Thymus (tissue), 11 donors: Measurements from ENCODE around the gene GSTA3. TPM values are rescaled to one million over a fixed set of nuclear protein-coding genes. Genes with fewer than 3 reads are reported as not detected.
"Not testable (repeated sequence)": the region's sequence is repeated elsewhere in the genome, so short reads cannot be mapped to it uniquely, and the experiment has no call there.

Experiments
- DNase-seq, 9 donors: peaks; one replicate each; pipeline ENCODE4 v3.0.0-alpha.2; 2013; ENCODE audit warnings: low spot score in 9 of 9, low read depth in 6 of 9, missing footprints in 1 of 9
- H3K27ac ChIP-seq, 2 donors: one replicate each; pipeline ENCODE4 v1.5.1; 2013; ENCODE audit warnings: control low read depth in 1 of 2, low read depth in 1 of 2, low read length in 1 of 2, mild to moderate bottlenecking in 1 of 2, moderate library complexity in 1 of 2
- H3K27me3 ChIP-seq, 2 donors: one replicate each; pipeline ENCODE4 v1.5.1; 2013; ENCODE audit warnings: low read length in 1 of 2; ENCODE audit not compliant: control insufficient read depth in 2 of 2, insufficient read depth in 1 of 2
- H3K36me3 ChIP-seq, 2 donors: one replicate each; pipeline ENCODE4 v1.5.1; 2013; ENCODE audit warnings: low read length in 1 of 2, mild to moderate bottlenecking in 1 of 2, moderate library complexity in 1 of 2; ENCODE audit not compliant: control insufficient read depth in 2 of 2, insufficient read depth in 2 of 2
- H3K4me1 ChIP-seq, 2 donors: one replicate each; pipeline ENCODE4 v1.5.1; 2013; ENCODE audit warnings: low read length in 2 of 2; ENCODE audit not compliant: control insufficient read depth in 2 of 2, insufficient read depth in 2 of 2
- H3K4me3 ChIP-seq, 2 donors: one replicate each; pipeline ENCODE4 v1.5.1; 2013; ENCODE audit warnings: low read length in 2 of 2, control low read depth in 1 of 2, mild to moderate bottlenecking in 1 of 2
- H3K9me3 ChIP-seq, 2 donors: one replicate each; pipeline ENCODE4 v1.5.1; 2013; ENCODE audit warnings: low read length in 1 of 2, mild to moderate bottlenecking in 1 of 2; ENCODE audit not compliant: control insufficient read depth in 2 of 2, insufficient read depth in 1 of 2
- WGBS: extraction: QIAGEN DNeasy Blood & Tissue Kit; methylation state at CpG from one replicate; pipeline ENCODE4 v1.1.7; 2013; 5-methylcytosine and 5-hydroxymethylcytosine counted together
- polyA plus RNA-seq: library from polyadenylated mRNA; stranded (reverse); fragments of 200-250 nt; gene quantifications from one replicate; pipeline ENCODE4 v1.2.3, GENCODE V29; 2013
- total RNA-seq: library from RNA; stranded (reverse); fragments of 120-200 nt; gene quantifications from one replicate; pipeline ENCODE4 v1.2.4, GENCODE V29; 2013
- donor health status: healthy.

Gene GSTA3
- total and polyA plus RNA-seq, 2 donors = not detected

GRCh38 chr6:52876056-52876787 lies 33.3 kb downstream of the GSTA3 start:
- no peak overlapping the region for H3K4me3 ChIP-seq
- H3K27ac ChIP-seq = no peak overlapping the region
- H3K9me3 ChIP-seq = no peaks in the 10 kb centered on the region
- WGBS = 95% methylated on average over 7 of the region's 7 CpGs
- no peaks in the 10 kb centered on the region for H3K4me1 ChIP-seq
- no peaks in the 10 kb centered on the region for H3K27me3 ChIP-seq
- H3K36me3 ChIP-seq = no peaks in the 10 kb centered on the region
- DNase-seq = no peak

- H3K27ac ChIP-seq = no peak overlapping the region
- no peak for DNase-seq
- H3K36me3 ChIP-seq = no peaks in the 10 kb centered on the region
- no peak overlapping the region for H3K4me3 ChIP-seq
- no peaks in the 10 kb centered on the region for H3K27me3 ChIP-seq
- 82% methylated on average over 4 of the region's 4 CpGs for WGBS
- H3K4me1 ChIP-seq = no peaks in the 10 kb centered on the region
- no peaks in the 10 kb centered on the region for H3K9me3 ChIP-seq
Observed at GRCh38 chr6:52872031-52872430, 37.5 kb downstream of the GSTA3 start.

- no peak for DNase-seq
- WGBS = 97% methylated on average over 3 of the region's 3 CpGs
- H3K36me3 ChIP-seq = no peaks in the 10 kb centered on the region
- no peaks in the 10 kb centered on the region for H3K9me3 ChIP-seq
- no peak overlapping the region for H3K4me3 ChIP-seq
- H3K27me3 ChIP-seq = no peaks in the 10 kb centered on the region
- no peak overlapping the region for H3K27ac ChIP-seq
- H3K4me1 ChIP-seq = no peaks in the 10 kb centered on the region
Observed at GRCh38 chr6:52871621-52872020, 37.9 kb downstream of the GSTA3 start.

GRCh38 chr6:52870335-52871091 lies 39.0 kb downstream of the GSTA3 start:
- H3K4me3 ChIP-seq = not testable (repeated sequence)
- 93% methylated on average over 3 of the region's 3 CpGs for WGBS

GRCh38 chr6:52868899-52869298 lies 40.6 kb downstream of the GSTA3 start:
- not testable (repeated sequence) for H3K36me3 ChIP-seq, H3K27me3 ChIP-seq, H3K27ac ChIP-seq, H3K4me3 ChIP-seq, H3K4me1 ChIP-seq, H3K9me3 ChIP-seq, DNase-seq
- 83% methylated on average over 5 of the region's 5 CpGs for WGBS

More at GRCh38 chr6:52870335-52871091, 39.0 kb downstream of the GSTA3 start:
- not testable (repeated sequence) for H3K9me3 ChIP-seq, DNase-seq, H3K4me1 ChIP-seq, H3K27me3 ChIP-seq, H3K36me3 ChIP-seq, H3K27ac ChIP-seq

- 97% methylated on average over 1 of the region's 1 CpG for whole genome bisulfite sequencing
Observed at GRCh38 chr6:52868240-52868639, 41.3 kb downstream of the GSTA3 start.

GRCh38 chr6:52861151-52861550 lies 48.3 kb downstream of the GSTA3 start:
- DNase-seq, H3K27me3 ChIP-seq, H3K4me3 ChIP-seq: not testable (repeated sequence)

More at GRCh38 chr6:52868240-52868639, 41.3 kb downstream of the GSTA3 start:
- Histone ChIP-seq H3K4me3 (no peak overlapping the region), H3K27ac (no peak overlapping the region), H3K36me3 (no peaks in the 10 kb centered on the region), H3K4me1 (no peaks in the 10 kb centered on the region), H3K9me3 (no peaks in the 10 kb centered on the region), H3K27me3 (no peaks in the 10 kb centered on the region)
- DNase-seq = no peak

GRCh38 chr6:52858416-52858815 lies 51.1 kb downstream of the GSTA3 start:
- H3K4me1 ChIP-seq = no peaks in the 10 kb centered on the region
- no peaks in the 10 kb centered on the region for H3K9me3 ChIP-seq
- no peaks in the 10 kb centered on the region for H3K27me3 ChIP-seq
- H3K36me3 ChIP-seq = no peaks in the 10 kb centered on the region
- no peak overlapping the region for H3K27ac ChIP-seq
- WGBS = 97% methylated on average over 4 of the region's 4 CpGs
- no peak overlapping the region for H3K4me3 ChIP-seq
- no peak for DNase-seq

More at GRCh38 chr6:52861151-52861550, 48.3 kb downstream of the GSTA3 start:
- H3K36me3 ChIP-seq, H3K9me3 ChIP-seq, H3K27ac ChIP-seq, H3K4me1 ChIP-seq: not testable (repeated sequence)
- WGBS = 98% methylated on average over 7 of the region's 7 CpGs

- H3K9me3 ChIP-seq, H3K27ac ChIP-seq, DNase-seq, H3K4me3 ChIP-seq, H3K36me3 ChIP-seq, H3K27me3 ChIP-seq, H3K4me1 ChIP-seq: not testable (repeated sequence)
- 29% methylated on average over 3 of the region's 3 CpGs for WGBS
Observed at GRCh38 chr6:52856137-52856536, 53.4 kb downstream of the GSTA3 start.
